Subcutaneous abdominal adipose tissue (tissue), 5 donors: ENCODE results near the gene TMPRSS2.

Source experiments
- H3K27ac ChIP-seq: one replicate; pipeline ENCODE4 v1.7.0; 2013; ENCODE audit warnings: low read depth, mild to moderate bottlenecking, inconsistent platforms, low read length, moderate library complexity
- H3K27me3 ChIP-seq, 5 donors: one replicate each; pipeline ENCODE4 v1.7.0; 2013; ENCODE audit warnings: low read length in 5 of 5, inconsistent platforms in 1 of 5; ENCODE audit not compliant: control insufficient read depth in 5 of 5, insufficient read depth in 4 of 5
- H3K36me3 ChIP-seq, 5 donors: one replicate each; pipeline ENCODE4 v1.7.0; 2013; ENCODE audit warnings: low read length in 5 of 5; ENCODE audit not compliant: control insufficient read depth in 5 of 5, insufficient read depth in 5 of 5
- H3K4me1 ChIP-seq, 5 donors: one replicate each; pipeline ENCODE4 v1.7.0; 2013; ENCODE audit warnings: low read length in 5 of 5, mild to moderate bottlenecking in 3 of 5, moderate library complexity in 1 of 5; ENCODE audit not compliant: control insufficient read depth in 5 of 5, insufficient read depth in 5 of 5
- H3K4me3 ChIP-seq, 5 donors: one replicate each; pipeline ENCODE4 v1.7.0; 2013; ENCODE audit warnings: low read length in 5 of 5, low read depth in 1 of 5
- H3K9ac ChIP-seq, 5 donors: one replicate each; pipeline ENCODE4 v1.7.0; 2013; ENCODE audit warnings: low read length in 5 of 5, mild to moderate bottlenecking in 4 of 5, moderate library complexity in 3 of 5
- H3K9me3 ChIP-seq, 5 donors: one replicate each; pipeline ENCODE4 v1.7.0; 2013; ENCODE audit warnings: low read length in 5 of 5; ENCODE audit not compliant: control insufficient read depth in 5 of 5
- donor health status: healthy.
- donor health status: healthy.
- donor health status: healthy.
- donor health status: healthy.
- donor health status: healthy.

The TMPRSS2 gene

GRCh38 chr21:41507521-41508414, at the start of gene TMPRSS2:
Gene TMPRSS2, minus strand, starts transcription at chr21:41508158. Its CDS starts 10,025 bp downstream, at chr21:41498133.
- Histone ChIP-seq H3K9me3 (no peaks in the 10 kb centered on the region), H3K27me3 (peaks cover 30 to 58% (median 37%) of the 10 kb centered on the region in 5 donors), H3K36me3 (no peaks in the 10 kb centered on the region), H3K4me1 (peaks cover 0 to 7% (median 3%) of the 10 kb centered on the region in 5 donors), H3K27ac (no peak within 1 kb of the TSS), H3K9ac (no peak within 1 kb of the TSS), H3K4me3 (no peak within 1 kb of the TSS)

DNA sequence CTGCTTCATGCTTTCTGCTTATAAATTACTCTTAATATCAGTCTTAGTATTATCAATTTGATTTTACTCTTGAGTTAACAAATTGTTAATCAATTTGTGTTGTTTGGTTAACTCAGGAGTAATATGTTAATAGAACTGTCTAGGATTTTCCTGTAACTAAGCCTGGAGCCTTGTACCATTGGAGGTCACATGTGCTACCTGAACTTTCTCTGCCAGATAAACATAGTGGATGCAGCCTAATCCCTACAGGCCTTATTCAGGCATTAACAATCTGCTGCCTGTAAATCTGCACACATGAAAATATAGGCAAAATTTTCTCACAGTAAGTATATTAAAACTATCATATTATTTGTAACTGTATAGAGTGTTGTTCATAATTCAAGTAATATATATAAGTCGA, 47.1 kb upstream of the TMPRSS2 start:
- no peak overlapping the region for H3K4me3 ChIP-seq
- no peak overlapping the region for H3K27ac ChIP-seq
- H3K9ac ChIP-seq, result no peak overlapping the region
- H3K4me1 ChIP-seq, result no peaks in the 10 kb centered on the region
- H3K9me3 ChIP-seq, result peaks cover 0 to 3% (median 0%) of the 10 kb centered on the region in 5 donors
- H3K36me3 ChIP-seq, result no peaks in the 10 kb centered on the region
- peaks cover 0 to 5% (median 2%) of the 10 kb centered on the region in 5 donors for H3K27me3 ChIP-seq

DNA sequence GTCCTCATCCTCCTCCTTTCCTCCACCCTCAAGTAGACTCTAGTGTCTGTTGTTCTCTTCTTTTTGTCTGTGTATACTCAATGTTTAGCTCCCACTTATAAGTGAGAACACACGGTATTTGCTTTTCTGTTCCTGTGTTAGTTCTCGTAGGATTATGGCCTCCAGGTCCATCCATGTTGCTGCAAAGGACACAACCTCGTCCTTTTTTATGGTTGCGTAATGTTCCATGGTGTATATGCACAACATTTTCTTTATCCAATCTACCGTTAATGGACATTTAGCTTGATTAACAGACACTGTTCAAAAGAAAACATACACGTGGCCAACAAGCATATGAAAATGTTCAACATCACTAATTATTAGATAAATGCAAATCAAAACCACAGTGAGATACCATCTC, 44.3 kb upstream of the TMPRSS2 start:
- H3K9ac ChIP-seq, result no peak overlapping the region
- no peak overlapping the region for H3K27ac ChIP-seq
- H3K36me3 ChIP-seq, result no peaks in the 10 kb centered on the region
- peaks cover 2 to 12% (median 5%) of the 10 kb centered on the region in 5 donors for H3K27me3 ChIP-seq
- no peak overlapping the region for H3K4me3 ChIP-seq
- H3K9me3 ChIP-seq, result peaks cover 0 to 3% (median 0%) of the 10 kb centered on the region in 5 donors
- no peaks in the 10 kb centered on the region for H3K4me1 ChIP-seq

- Histone ChIP-seq H3K4me3 (no peak overlapping the region), H3K9ac (no peak overlapping the region), H3K27ac (no peak overlapping the region), H3K9me3 (peaks cover 0 to 3% (median 0%) of the 10 kb centered on the region in 5 donors), H3K36me3 (no peaks in the 10 kb centered on the region), H3K27me3 (peaks cover 4 to 10% (median 5%) of the 10 kb centered on the region in 5 donors), H3K4me1 (no peaks in the 10 kb centered on the region)
Observed at GRCh38 chr21:41548781-41549180, 40.8 kb upstream of the TMPRSS2 start.

DNA sequence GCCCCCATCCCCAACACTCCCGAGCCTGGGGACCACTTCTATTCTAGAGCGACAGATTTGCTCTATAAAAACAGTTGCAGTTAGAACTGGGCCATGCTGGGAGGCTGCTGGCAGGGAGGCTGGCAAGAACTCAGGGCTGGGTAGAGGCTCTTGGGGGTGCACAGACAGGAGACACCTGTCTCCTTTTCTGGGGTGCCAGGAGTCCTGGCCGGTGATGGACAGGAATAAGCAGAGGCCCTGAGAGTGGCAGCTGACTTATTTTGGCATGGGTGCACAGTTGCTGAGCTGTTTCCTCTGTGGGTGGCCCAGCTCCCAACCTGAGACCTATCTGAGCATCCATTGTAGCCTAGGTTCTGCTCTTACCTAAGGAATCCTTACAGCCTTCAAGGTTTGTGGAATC, 39.2 kb upstream of the TMPRSS2 start:
- no peaks in the 10 kb centered on the region for H3K4me1 ChIP-seq
- H3K9ac ChIP-seq, result no peak overlapping the region
- H3K9me3 ChIP-seq, result peaks cover 0 to under 1% (median 0%) of the 10 kb centered on the region in 5 donors
- peaks cover 4 to 14% (median 5%) of the 10 kb centered on the region in 5 donors for H3K27me3 ChIP-seq
- no peak overlapping the region for H3K4me3 ChIP-seq
- H3K27ac ChIP-seq, result no peak overlapping the region
- no peaks in the 10 kb centered on the region for H3K36me3 ChIP-seq

DNA sequence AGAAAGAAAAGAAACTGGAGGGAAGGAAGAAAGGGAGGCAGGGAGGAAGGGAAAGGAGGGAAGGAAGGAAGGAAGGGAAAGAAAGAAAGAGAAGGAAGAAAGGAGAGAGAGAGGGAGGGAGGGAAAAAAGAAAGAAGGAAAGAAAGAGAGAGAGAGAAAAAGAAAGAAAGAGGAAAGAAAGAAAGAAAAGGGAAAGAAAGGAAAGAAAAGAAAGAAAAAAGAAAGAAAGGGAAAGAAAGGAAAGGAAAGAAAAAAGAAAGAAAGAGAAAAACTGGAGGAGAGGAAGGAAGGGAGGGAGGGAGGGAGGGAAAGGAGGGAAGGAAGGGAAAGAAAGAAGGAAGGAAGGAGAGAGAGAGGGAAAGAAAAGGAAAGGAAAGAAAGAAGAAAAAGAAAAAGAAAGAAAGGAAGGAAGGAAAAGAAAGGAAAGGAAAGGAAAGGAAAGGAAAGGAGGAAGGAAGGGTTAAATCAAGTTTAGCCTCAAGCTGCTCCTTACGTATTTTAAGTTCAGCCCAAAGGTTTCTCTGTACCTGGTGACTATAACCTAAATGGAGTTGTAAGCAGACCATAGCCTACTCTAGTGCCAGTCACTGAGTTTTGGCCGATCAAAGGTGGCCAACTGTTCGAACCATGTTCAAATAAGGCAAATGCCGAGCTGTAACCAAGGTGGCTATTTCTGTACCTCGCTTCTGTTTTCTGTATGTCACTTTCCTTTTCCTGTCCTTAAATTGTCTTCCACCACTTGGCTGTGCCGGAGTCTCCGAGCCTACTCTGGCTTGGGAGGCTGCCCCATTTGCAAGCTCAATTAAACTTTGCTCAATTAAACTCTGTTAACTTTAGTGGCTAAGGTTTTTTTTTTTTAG, 37.8 kb upstream of the TMPRSS2 start:
- H3K4me1 ChIP-seq, result no peaks in the 10 kb centered on the region
- H3K27ac ChIP-seq, result no peak overlapping the region
- H3K4me3 ChIP-seq, result no peak overlapping the region
- H3K9me3 ChIP-seq, result no peaks in the 10 kb centered on the region
- H3K27me3 ChIP-seq, result peaks cover 5 to 14% (median 10%) of the 10 kb centered on the region in 5 donors
- no peak overlapping the region for H3K9ac ChIP-seq
- no peaks in the 10 kb centered on the region for H3K36me3 ChIP-seq

DNA sequence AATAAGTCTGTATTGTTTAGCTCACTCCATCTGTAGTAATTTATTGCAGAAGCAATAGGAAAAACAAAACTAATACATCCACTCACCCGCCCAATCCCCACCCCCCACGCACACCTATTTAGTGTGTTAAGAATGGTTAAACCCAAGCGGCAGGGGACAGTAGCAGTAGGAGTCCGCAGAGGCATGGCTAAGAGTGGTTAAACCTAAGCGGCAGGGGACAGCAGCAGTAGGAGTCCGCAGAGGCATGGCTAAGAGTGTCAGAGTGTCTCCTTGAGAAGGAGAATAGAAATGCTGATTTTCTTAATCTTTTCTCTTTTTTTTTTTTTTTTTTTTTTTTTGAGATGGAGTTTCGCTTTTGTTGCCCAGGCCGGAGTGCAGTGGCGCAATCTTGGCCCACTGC, 34.8 kb upstream of the TMPRSS2 start:
- Histone ChIP-seq H3K36me3 (no peaks in the 10 kb centered on the region), H3K9ac (no peak overlapping the region), H3K4me3 (no peak overlapping the region), H3K9me3 (no peaks in the 10 kb centered on the region), H3K4me1 (no peaks in the 10 kb centered on the region), H3K27me3 (peaks cover 3 to 13% (median 7%) of the 10 kb centered on the region in 5 donors), H3K27ac (no peak overlapping the region)

DNA sequence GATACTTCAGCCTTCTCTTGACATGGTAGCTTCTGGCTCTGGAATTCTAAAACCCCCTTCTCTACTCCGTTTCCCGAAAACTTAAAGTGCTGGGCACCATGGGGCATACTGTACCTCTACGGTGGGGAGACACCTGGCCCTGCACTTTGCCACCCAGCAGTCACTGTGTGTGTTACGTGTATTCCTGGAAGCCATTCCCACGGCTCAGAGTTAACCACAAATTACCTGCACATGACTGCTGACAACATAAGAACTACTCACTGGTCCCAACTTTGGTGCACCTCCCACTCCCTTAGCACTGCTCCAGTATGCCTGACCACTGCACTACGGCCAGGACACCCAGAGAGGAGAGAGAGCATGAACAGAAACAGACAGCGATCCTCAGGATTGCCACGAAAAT, 29.4 kb upstream of the TMPRSS2 start:
- Histone ChIP-seq H3K27ac (no peak overlapping the region), H3K9ac (no peak overlapping the region), H3K9me3 (no peaks in the 10 kb centered on the region), H3K36me3 (no peaks in the 10 kb centered on the region), H3K4me1 (no peaks in the 10 kb centered on the region), H3K27me3 (peaks cover 0 to 28% (median 16%) of the 10 kb centered on the region in 5 donors), H3K4me3 (no peak overlapping the region)

GRCh38 chr21:41536827-41537103, 28.8 kb upstream of the TMPRSS2 start:
- no peak overlapping the region for H3K27ac ChIP-seq
- peaks cover 0 to 28% (median 16%) of the 10 kb centered on the region in 5 donors for H3K27me3 ChIP-seq
- no peak overlapping the region for H3K9ac ChIP-seq
- no peaks in the 10 kb centered on the region for H3K4me1 ChIP-seq
- no peaks in the 10 kb centered on the region for H3K9me3 ChIP-seq
- H3K4me3 ChIP-seq, result no peak overlapping the region
- no peaks in the 10 kb centered on the region for H3K36me3 ChIP-seq
